Measurements from ENCODE around the gene PNRC1.

GRCh38 chr6:89063881-89064280 lies 16.7 kb upstream of the PNRC1 start:
- TF ChIP-seq CTCF (IDR thresholded peaks at IDR 0.05; ENCODE audit: poor library complexity), result no peak
- no peak for TF ChIP-seq EZH2phosphoT487 (IDR thresholded peaks at IDR 0.05; ENCODE audit: low read depth, severe bottlenecking, unreplicated experiment)
